HPDE6-E6E7 (cell line): ENCODE results near the gene PRR11.
"Not testable (repeated sequence)": the region's sequence is repeated elsewhere in the genome, so short reads cannot be mapped to it uniquely, and the experiment has no call there.

Experiments
- DNase-seq: peaks from one replicate; pipeline ENCODE4 v3.0.0; 2011; ENCODE audit warnings: missing footprints; ENCODE audit errors: extremely low spot score

The PRR11 gene

GRCh38 chr17:59219992-59220327, 64.4 kb downstream of the PRR11 start:
- no peak for DNase-seq

GRCh38 chr17:59220328-59221158, 65.0 kb downstream of the PRR11 start, which contains the start of gene GDPD1:
GDPD1 (plus strand) TSS chr17:59220511; CDS start chr17:59220610, 99 bp downstream.
- peak; percentile 98 for DNase-seq

GRCh38 chr17:59221159-59221847, 65.8 kb downstream of the PRR11 start:
- DNase-seq, result no peak

- no peak for DNase-seq
Observed at GRCh38 chr17:59223813-59224212, 68.3 kb downstream of the PRR11 start.

GRCh38 chr17:59228588-59228987, 73.0 kb downstream of the PRR11 start:
- DNase-seq, result not testable (repeated sequence)

- no peak for DNase-seq
Observed at GRCh38 chr17:59230764-59231163, 75.2 kb downstream of the PRR11 start.

GRCh38 chr17:59234631-59235030, 79.1 kb downstream of the PRR11 start:
- DNase-seq, result no peak

GRCh38 chr17:59238906-59239305, 83.4 kb downstream of the PRR11 start:
- no peak for DNase-seq

- DNase-seq, result no peak
Observed at GRCh38 chr17:59244081-59244480, 88.5 kb downstream of the PRR11 start.
